ENCODE measurements around the gene CYP27B1.

CYP27B1 gene

GRCh38 chr12:57751432-57751787 is 15.5 kb downstream of the CYP27B1 start:
- peak overlapping the region; percentile 82 for H3K4me3 ChIP-seq (ENCODE audit: low read depth, low read length)
- TF ChIP-seq POLR2A (IDR thresholded peaks at IDR 0.05; ENCODE audit: extremely low read depth, insufficient read length) = no peak
- no peak for TF ChIP-seq CTCF (IDR thresholded peaks at IDR 0.05; ENCODE audit: low read depth, low read length)
- no peak for TF ChIP-seq MAX (IDR thresholded peaks at IDR 0.05; ENCODE audit: low read depth, low read length)
- no peak for TF ChIP-seq MYC (IDR thresholded peaks at IDR 0.05; ENCODE audit: low read depth, low read length)
- DNase-seq (ENCODE audit: low read depth) = peak; percentile 30

GRCh38 chr12:57750561-57751431 is 16.1 kb downstream of the CYP27B1 start:
- H3K4me3 ChIP-seq (ENCODE audit: low read depth, low read length) = peak overlapping the region; percentile 82
- no peak for DNase-seq (ENCODE audit: low read depth)
- TF ChIP-seq MAX (IDR thresholded peaks at IDR 0.05; ENCODE audit: low read depth, low read length) (no peak), POLR2A (IDR thresholded peaks at IDR 0.05; ENCODE audit: extremely low read depth, insufficient read length) (no peak), CTCF (IDR thresholded peaks at IDR 0.05; ENCODE audit: low read depth, low read length) (no peak), MYC (IDR thresholded peaks at IDR 0.05; ENCODE audit: low read depth, low read length) (no peak)

GRCh38 chr12:57749061-57749460 is 17.8 kb downstream of the CYP27B1 start:
- no peak overlapping the region for H3K4me3 ChIP-seq (ENCODE audit: low read depth, low read length)
- no peak for TF ChIP-seq CTCF (IDR thresholded peaks at IDR 0.05; ENCODE audit: low read depth, low read length)
- no peak for TF ChIP-seq MYC (IDR thresholded peaks at IDR 0.05; ENCODE audit: low read depth, low read length)
- TF ChIP-seq POLR2A (IDR thresholded peaks at IDR 0.05; ENCODE audit: extremely low read depth, insufficient read length) = no peak
- no peak for TF ChIP-seq MAX (IDR thresholded peaks at IDR 0.05; ENCODE audit: low read depth, low read length)
- DNase-seq (ENCODE audit: low read depth) = no peak

- DNase-seq (ENCODE audit: low read depth) = no peak
- TF ChIP-seq MAX (IDR thresholded peaks at IDR 0.05; ENCODE audit: low read depth, low read length) = no peak
- peak; percentile 7 for TF ChIP-seq POLR2A (IDR thresholded peaks at IDR 0.05; ENCODE audit: extremely low read depth, insufficient read length)
- no peak for TF ChIP-seq MYC (IDR thresholded peaks at IDR 0.05; ENCODE audit: low read depth, low read length)
- TF ChIP-seq CTCF (IDR thresholded peaks at IDR 0.05; ENCODE audit: low read depth, low read length) = no peak
- H3K4me3 ChIP-seq (ENCODE audit: low read depth, low read length) = peak overlapping the region; percentile 88
Observed at GRCh38 chr12:57746025-57746424, 20.9 kb downstream of the CYP27B1 start.

- TF ChIP-seq POLR2A (IDR thresholded peaks at IDR 0.05; ENCODE audit: extremely low read depth, insufficient read length) = no peak
- no peak for TF ChIP-seq CTCF (IDR thresholded peaks at IDR 0.05; ENCODE audit: low read depth, low read length)
- no peak for TF ChIP-seq MAX (IDR thresholded peaks at IDR 0.05; ENCODE audit: low read depth, low read length)
- TF ChIP-seq MYC (IDR thresholded peaks at IDR 0.05; ENCODE audit: low read depth, low read length) = no peak
- DNase-seq (ENCODE audit: low read depth) = peak; percentile 52
- peak overlapping the region; percentile 88 for H3K4me3 ChIP-seq (ENCODE audit: low read depth, low read length)
Observed at GRCh38 chr12:57745485-57745881, 21.4 kb downstream of the CYP27B1 start.
